Left kidney (tissue), 8 donors: ENCODE data around the gene TFRC. TPM values are rescaled to one million over a fixed set of nuclear protein-coding genes. Genes with fewer than 3 reads are reported as not detected.
"Not testable (repeated sequence)": the region's sequence is repeated elsewhere in the genome, so short reads cannot be mapped to it uniquely, and the experiment has no call there.

ENCODE experiments used
- DNase-seq: peaks from one replicate; pipeline ENCODE4 v3.0.0-alpha.2; 2013
- long read RNA-seq, 8 donors: transcript quantifications; one replicate each; lab custom pipeline, GENCODE V29; 2026
- polyA plus RNA-seq: library from polyadenylated mRNA; unstranded; fragments of 120-200 nt; gene quantifications from one replicate; pipeline ENCODE4 v1.2.1, GENCODE V29; 2013; ENCODE audit not compliant: insufficient read length

Gene TFRC
- polyA plus RNA-seq: 55.1 TPM
- long read RNA-seq, donor 1, full-length matches to known transcripts: 3 of 3 reads
- long read RNA-seq, donor 1, partial matches to known transcripts: 0 of 3 reads
- long read RNA-seq, donor 1, other reads (novel, unspliced or antisense): 0 of 3 reads
- long read RNA-seq, donor 2, full-length matches to known transcripts: 2 of 2 reads
- long read RNA-seq, donor 2, partial matches to known transcripts: 0 of 2 reads
- long read RNA-seq, donor 2, other reads (novel, unspliced or antisense): 0 of 2 reads
- long read RNA-seq, donor 3, full-length matches to known transcripts: 5 of 5 reads
- long read RNA-seq, donor 3, partial matches to known transcripts: 0 of 5 reads
- long read RNA-seq, donor 3, other reads (novel, unspliced or antisense): 0 of 5 reads
- long read RNA-seq, donor 4: 0 reads
- long read RNA-seq, donor 5, full-length matches to known transcripts: 5 of 5 reads
- long read RNA-seq, donor 5, partial matches to known transcripts: 0 of 5 reads
- long read RNA-seq, donor 5, other reads (novel, unspliced or antisense): 0 of 5 reads
- long read RNA-seq, donor 6, full-length matches to known transcripts: 2 of 2 reads
- long read RNA-seq, donor 6, partial matches to known transcripts: 0 of 2 reads
- long read RNA-seq, donor 6, other reads (novel, unspliced or antisense): 0 of 2 reads
- long read RNA-seq, donor 7, full-length matches to known transcripts: 1 of 1 reads
- long read RNA-seq, donor 7, partial matches to known transcripts: 0 of 1 reads
- long read RNA-seq, donor 7, other reads (novel, unspliced or antisense): 0 of 1 reads
- long read RNA-seq, donor 8, full-length matches to known transcripts: 4 of 4 reads
- long read RNA-seq, donor 8, partial matches to known transcripts: 0 of 4 reads
- long read RNA-seq, donor 8, other reads (novel, unspliced or antisense): 0 of 4 reads

DNA sequence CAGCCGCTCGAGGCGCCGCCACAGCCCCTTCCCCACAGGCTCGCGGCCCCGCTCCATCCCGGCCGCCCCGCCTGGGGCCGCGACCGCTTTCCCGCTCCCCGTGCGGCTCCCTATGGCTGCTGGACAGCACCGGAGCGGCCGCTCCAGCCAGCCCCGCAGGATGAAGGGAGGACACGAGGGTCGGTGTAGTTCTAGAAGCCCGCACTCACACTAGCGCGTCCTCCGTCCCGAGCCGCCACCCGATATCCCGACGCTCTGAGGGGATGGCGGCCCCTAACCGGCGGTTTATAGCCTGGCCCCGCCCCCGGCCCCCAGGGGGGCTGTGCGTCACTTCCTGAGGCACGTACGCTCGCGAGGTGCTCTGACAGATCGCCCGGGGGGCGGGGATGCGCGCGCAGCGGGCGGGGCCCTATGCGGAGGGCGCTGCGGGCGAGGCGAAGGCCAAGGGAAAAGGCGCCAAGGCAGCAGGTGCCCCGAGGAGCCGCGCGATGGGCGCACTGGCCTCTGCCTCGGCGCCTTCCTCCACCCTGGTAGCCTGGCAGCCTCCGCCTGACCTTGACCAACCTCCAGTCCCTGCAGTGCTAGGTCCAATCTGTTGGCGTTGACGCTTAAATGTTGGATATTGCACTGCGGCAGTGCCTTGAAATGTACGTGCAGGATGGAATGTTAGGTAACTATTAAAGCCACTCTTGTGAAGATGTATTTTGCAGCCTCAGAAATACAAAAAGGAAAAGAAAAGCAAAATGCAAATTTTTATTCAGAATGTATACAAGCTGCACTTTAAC is at the start of gene TFRC:
Gene TFRC (minus strand): TSS at position 257 of the 785 bp plus-strand sequence. CDS start 4,991 bp downstream, outside the sequence.
- peak; percentile 94 for DNase-seq

DNA sequence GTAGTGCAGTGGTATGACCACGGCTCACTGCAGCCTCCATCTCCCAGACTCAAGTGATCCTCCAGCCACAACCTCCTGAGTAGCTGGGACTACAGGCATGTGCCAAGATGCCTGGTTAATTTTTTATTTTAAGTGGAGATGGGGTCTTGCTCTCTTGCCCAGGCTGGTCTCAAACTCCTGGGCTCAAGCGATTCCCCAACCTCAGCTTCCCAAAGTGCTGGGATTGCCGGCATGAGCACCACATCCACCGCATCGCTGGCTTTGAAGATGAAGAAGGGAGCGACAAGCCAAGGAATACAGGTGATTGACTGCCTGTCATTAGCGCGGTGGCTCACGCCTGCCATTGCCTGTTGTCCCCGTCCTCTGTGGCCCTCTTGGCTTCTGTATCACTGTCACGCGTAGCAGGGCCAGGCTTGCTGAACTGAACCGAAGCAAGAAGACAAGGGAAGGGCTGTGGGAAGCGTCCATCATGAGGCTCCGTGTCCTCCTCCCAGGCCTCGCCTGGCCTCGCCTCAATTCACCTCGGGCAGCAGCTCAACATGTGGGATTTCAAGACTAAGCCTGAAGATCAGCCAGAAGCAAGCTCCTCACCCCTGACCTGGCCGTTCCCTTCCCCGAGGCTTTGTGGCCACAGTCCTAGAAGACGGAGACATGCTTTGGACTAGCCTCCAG is 46.4 kb upstream of the TFRC start:
- no peak for DNase-seq

DNA sequence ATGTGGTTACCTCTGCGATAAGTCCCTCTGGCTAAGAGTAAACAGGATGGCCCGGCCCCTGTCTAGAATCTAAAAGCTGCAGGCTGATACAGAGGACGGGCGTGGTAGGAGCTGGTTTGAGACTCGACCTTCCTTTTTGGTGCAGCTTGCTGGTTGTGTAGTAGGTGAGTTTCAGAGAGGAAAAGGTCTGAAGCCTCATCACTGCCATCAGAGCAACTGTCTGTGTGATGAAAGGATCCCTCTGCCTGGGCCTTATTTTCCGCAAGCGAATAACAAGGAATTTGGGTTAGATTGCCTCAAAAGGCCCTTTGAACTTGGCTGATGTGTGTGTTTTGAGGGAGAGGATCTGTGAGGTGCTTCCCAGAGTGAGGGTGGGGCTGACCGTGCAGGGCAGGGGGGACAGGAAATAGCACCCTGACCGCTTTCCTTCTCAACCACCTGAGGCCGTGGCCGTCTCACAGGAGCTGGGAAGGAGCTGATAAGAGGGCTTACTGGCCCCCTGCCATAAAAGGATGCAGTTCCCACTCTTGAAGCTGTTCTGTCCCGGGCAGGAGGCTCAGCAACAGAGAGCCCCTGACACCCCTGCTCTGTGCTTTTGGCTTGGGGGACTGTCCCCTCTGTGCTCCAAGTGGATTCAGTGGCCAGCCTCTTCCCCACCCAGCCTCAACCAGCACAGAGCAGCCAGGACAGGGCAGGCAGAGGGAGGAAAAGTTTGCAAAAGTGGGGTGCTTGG is 45.6 kb upstream of the TFRC start:
- DNase-seq: no peak

DNA sequence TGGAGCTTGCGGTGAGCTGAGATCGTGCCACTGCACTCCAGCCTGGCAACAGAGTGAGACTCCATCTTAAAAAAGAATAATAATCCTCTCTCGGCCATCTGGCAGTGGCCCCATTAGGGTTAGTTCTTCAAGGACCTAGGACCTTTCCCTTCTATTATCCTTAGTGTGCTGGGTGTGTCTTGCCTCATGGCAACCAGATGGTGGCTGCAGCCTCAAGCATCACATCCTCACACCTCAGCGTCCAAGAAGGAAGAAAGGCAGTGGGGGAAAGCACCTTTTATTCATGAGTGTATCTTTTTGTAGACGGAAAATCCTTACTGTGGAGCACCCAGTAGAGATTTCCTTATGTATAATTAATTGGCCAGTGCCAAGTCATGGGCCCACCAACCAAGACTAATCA is 42.7 kb upstream of the TFRC start:
- DNase-seq: no peak

DNA sequence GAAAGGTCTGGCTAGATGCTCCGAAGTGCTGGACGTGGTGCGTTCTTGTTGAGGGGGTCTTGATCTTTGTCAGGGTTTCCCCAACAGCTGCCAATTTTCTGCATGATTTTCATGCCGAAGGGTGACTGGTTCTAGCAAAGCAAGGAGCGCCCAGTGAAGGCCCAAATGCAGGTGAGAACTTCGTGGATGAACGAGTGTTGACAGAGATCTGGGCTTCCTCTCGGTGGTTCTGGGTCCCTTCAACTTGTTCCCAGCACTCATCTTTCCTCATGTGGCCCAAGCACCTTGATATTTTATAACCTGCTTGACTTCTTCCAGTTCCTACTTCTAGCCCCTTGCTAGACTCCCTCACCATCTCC is 40.8 kb upstream of the TFRC start:
- no peak for DNase-seq

DNA sequence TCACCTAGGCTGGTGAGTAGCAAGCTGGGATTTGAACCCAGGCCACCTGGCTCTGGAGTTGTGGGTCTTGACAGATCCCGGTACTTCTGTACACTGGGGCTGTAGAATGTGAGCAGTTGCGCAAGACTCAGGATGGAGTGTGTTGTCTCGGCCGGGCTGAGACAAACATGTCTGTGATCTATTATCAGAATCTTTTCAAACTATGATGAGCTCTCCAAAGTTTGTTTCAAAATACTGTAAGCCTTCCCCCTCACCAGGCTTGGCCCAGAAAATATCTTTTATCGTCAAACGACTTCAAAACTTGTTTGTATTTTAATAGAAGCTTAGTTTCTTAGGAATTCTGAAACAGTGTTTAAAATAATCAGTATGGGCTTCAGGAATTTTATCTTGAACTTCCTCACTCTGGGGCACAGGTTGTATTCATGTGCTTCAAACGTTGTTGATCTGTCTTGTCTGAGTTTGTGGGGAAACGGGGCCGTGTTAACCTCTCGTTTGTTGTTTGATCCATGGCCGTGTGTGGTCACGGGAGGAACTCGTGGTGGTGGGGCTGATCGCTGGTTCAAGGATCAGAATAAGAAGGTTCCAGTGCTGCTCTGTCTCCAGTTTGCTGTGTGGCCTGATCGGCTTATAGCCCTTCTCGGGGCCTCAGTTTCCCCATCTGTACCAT is 40.3 kb upstream of the TFRC start:
- DNase-seq: no peak

DNA sequence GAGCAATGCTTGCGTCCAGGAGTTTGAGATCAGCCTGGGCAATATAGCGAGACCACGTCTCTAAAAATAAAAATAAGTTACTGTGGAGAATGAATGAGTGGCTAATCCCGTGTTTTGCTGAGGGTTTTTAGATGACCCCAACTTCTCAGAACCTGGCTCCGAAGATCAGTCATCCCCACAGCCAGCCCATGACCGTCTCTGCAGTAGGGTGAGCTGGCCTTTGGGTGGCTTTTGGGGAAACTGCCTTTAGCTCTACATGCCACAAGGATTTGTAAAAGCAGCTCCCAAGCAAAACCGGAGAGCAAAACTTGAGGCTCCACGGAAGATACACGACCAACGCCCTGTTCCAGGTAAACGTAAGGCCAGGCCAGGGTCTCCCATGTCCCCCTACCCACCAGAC is 39.2 kb upstream of the TFRC start:
- DNase-seq: no peak

DNA sequence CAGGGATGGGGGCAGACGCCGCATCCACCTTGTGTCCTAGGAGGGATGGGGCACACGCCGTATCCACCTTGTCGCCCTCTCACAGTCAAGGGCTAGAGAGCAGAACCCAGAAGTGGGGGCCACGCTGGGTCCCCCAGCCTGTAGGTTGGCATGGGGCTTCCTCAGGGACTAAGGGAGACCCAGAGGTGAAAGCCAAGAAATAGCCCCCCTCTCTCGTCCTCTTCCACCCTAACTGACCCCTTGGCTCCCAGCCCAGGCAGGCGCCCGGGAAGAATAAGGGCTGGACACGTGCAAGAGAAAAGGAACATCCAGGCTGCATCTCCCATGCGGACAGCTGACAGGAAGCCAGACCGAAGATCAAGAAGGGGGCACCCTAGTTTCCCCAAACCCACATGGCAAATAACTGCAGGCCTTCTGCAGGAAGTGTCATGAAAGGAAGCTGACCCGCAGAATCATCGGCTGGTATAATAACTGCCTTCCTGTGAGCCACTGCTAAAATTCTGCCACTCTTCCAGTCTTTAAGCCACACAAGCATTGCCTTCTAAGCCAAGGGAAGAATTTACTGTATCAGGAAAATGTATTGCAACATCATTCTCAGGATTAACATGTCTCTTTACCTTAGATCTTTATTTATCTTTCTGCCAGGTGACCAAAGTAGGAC is 38.5 kb upstream of the TFRC start:
- DNase-seq: no peak

DNA sequence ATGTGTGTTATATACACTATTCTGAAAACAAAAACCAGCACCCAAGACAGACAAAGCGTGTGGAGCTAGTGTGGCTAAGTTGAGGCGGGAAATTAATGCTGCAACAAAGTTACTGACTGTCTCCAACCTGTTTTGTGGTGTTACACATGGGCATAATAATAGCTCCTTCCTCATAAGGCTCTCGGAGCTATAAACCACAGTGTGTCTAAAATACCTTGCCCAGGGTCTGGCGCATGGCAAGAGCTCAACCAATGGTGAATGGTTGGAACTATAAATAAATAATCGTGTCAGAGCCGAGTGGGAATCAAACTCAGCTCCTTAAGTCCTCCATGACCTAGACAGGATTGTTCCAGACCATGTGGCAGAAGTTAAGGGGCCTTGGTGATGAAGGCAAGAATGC is 35.9 kb upstream of the TFRC start:
- no peak for DNase-seq

DNA sequence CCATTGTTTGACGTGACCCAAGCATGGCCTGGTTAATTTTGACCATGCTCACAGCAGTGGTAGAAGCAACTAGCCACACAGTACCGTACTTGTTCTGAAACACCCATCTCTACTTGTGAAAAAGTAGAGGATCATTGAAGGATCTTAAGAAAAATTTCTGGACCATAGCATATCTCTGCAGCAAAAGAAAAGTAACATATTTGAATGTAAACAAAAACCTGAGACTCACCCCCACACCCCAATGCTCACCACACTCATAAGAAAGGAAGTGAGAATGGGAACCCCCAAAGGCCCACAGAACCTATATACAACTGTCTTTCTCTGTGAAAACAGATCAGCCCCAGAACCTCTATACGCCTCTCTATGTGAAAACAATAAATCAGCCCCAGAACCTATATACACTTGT is 33.8 kb upstream of the TFRC start:
- DNase-seq: no peak

DNA sequence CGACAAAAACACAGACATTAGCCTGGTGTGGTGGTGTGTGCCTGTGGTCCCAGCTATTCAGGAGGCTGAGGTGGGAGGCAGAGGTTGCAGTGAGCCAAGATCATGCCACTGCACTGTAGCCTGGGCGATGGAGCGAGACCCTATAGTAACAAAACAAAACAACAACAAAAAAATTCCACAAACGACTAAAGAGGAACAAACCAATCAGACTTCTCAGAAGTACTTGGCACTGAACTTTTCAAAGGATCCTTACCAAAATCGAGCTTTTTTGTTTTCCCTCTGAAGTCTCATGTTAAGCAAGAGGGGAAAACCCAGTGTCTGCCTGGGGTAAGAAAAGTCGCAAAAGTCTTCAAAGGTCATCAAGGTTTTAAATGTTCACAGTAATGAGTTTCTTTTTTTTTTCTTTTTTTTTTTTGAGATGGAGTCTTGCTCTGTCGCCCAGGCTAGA is 30.1 kb upstream of the TFRC start:
- no peak for DNase-seq

DNA sequence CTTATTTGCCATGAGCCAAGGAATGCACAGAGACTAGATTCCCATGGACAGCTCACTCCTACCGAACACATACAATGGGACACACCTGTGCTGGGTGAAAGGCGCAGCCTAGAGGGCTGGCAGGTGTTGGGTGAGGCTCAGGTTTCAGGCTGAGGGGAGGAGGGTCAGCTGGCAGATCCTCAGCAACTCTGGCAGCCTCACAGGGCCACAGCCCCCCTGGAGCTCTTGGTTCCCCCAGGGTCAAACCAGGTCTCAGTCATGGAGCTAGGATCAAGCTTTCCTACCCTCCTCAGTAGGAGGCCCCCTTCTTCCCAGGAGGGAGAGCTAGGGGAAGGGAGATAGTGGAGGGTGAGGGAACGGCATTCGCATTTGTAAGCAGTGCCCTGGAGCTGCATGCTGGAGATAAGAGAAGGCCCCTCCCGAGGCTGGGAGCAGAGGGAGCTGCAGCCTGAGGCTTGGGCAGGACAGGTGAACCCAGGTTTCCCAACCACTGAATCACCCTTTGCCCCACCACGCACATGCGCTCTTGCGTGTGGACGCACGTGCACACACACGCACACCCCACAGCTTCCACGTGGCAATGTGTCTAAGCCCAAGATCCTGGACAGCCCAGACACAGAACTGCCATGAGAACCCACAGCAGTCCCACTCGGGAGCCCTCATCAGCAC is 26.3 kb upstream of the TFRC start:
- no peak for DNase-seq

DNA sequence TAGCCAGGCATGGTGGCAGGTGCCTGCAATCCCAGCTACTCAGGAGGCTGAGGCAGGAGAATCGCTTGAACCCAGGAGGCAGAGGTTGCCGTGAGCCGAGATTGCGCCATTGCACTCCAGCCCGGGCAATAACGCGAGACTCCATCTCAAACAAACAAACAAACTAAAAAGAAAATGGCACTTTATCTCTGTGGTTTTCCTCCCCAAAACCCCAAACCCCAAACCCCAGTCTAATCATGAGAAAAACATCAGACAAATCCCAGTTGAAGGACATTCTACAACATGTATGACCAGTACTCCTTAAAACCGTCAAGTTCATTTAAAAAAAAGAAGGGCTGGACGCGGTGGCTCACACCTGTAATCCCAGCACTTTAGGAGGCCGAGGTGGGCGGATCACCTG is 22.8 kb upstream of the TFRC start:
- DNase-seq: not testable (repeated sequence)

DNA sequence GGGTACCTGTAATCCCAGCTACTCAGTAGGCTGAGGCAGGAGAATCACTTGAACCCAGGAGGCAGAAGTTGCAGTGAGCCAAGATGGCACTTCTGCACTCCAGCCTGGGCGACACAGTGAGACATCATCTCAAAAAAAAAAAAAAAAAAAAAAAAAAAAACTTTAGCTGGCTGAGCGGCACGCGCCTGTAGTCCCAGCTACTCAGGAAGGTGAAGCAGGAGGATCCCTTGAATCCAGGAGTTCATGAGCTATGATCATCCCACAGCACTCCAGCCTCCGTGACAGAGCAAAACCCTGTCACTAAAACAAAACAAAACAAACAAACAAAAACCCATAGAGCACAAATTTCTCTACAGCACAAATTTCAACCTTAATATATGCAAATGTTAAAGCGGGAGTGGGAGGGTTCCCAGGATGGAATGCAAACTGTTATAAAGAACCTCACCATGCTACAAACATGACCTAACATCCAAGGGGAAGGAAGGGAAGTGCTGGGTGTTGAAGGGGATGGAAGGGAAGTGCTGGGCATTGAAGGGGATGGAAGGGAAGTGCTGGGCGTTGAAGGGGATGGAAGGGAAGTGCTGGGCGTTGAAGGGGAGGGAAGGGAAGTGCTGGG is 16.6 kb upstream of the TFRC start:
- not testable (repeated sequence) for DNase-seq

DNA sequence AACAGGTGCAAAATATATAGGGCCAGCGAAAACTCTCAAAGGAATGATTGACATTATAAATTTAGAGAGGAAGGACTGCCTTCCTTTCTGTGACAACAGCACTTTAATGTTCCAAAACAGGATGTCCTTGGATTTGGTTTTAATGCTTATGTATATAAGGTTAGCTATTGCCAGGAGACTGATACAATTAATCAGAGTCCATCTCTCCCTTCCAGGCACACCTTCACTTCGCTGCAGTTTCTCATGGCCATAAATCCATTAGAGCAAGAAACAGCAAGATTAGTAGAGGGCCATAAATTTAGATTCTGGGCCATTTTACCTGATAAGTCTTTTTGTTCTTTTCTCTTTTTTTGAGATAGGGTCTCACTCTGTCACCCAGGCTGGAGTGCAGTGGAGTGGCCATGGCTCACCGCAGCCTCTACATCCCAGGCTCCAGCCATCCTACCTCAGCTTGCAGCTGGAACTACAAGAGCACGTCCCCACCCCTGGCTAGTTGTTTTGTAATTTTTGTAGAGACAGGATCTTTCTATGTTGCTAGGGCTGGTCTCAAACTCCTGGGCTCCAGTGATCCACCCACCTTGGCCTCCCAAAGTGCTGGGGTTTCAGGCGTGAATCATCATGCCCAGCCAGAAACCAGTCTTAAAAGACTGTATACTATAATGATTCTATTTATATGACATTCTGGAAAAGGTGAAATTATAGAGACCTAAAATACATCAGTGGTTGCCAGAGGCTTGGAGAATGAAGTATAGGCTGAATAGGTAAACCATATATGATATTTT is 15.7 kb upstream of the TFRC start:
- no peak for DNase-seq

DNA sequence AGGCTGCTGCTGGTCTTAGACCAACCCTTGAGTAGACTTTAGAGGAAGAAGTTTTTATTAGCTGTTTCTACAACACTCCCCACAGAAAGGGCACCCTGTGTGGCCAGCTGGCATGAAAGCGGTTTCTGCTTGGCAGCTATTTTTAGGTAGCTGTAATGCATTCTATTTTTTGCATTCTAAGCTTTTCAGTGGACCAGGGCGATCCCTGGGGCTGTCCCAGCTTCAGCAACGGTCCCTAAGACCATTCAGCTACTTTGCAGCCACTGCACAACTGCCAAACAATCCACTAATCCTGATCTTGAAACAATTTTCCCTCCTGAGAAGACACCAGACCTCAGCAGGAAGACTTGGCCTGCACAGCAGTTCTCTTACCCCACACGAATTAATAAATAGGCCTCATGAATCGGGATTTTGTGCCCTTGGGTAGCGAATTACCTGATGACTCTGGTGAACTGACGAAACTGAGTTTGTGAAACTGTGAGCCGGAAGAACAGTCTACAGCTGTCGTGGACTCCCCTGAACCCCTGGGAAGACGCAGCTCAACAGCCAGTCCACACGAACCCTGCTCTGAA is 14.6 kb upstream of the TFRC start:
- DNase-seq: no peak

DNA sequence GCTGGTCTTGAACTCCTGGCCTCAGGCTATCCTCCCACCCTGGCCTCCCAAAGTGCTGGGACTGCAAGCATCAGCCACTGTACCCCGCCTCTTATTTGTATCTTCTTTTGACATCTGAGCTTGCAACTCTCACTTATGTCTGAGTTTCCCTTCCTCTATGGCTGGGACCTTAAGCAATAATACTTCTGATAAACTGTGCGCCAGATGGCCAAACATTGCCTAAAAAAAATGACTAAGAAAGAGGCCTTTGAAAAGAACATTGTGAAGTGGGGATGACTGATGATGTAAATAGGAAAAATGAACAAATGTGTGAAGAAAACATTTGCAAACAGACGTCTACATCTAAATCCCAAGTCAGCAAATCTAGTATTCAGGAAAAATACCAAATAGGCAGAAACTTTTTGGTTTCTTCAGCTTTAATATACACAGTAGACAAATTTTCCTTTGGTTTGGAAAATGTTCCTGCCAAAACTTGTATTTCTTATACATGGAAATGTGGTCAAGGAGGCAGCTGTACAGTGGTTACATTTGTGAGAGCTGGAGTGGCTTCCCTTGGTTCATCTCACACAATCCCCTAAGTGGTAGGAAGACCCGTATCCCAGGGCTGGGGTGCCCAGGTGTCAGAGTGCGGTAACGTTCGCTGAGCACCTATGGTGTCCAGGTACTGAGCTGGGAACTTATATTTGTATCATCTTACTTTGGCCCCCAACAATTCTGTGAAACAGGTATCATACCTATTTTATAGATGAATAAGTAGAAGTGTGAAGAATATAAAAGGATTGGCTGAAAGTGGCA is 11.6 kb upstream of the TFRC start:
- DNase-seq: no peak
